ENCODE measurements around the gene CRB1.

- TF ChIP-seq CTCF (conservative IDR thresholded peaks at IDR 0.05; ENCODE audit: low read depth in 2 of 2): no peak
- no peak for TF ChIP-seq ZNF331 (CRISPR knock-in tag; IDR thresholded peaks at IDR 0.05; ENCODE audit: low read depth)
- TF ChIP-seq POLR2AphosphoS5 (IDR thresholded peaks at IDR 0.05; ENCODE audit: low read depth): no peak
- TF ChIP-seq REST (IDR thresholded peaks at IDR 0.05; ENCODE audit: unreplicated experiment): no peak
- no peak for TF ChIP-seq EZH2 (IDR thresholded peaks at IDR 0.05; ENCODE audit: low read depth, unreplicated experiment)
- no peak for TF ChIP-seq EZH2phosphoT487 (IDR thresholded peaks at IDR 0.05; ENCODE audit: unreplicated experiment)
- TF ChIP-seq JUNB (IDR thresholded peaks at IDR 0.05; ENCODE audit: unreplicated experiment): no peak
- no peak for TF ChIP-seq ZNF462 (CRISPR knock-in tag; IDR thresholded peaks at IDR 0.05)
- no peak for TF ChIP-seq CREB1 (CRISPR knock-in tag; IDR thresholded peaks at IDR 0.05; ENCODE audit: low read depth)
- no peak for TF ChIP-seq NANOG (IDR thresholded peaks at IDR 0.05; ENCODE audit: borderline replicate concordance)
- TF ChIP-seq ETS1 (IDR thresholded peaks at IDR 0.05): no peak
- no peak for TF ChIP-seq ZNF114 (CRISPR knock-in tag; IDR thresholded peaks at IDR 0.05)
- TF ChIP-seq STAT1 (IDR thresholded peaks at IDR 0.05; ENCODE audit: unreplicated experiment): no peak
Observed at GRCh38 chr1:197384471-197384870, 116.4 kb downstream of the CRB1 start.
